DMS53 treated with DMSO at 0.1 percent for 48 hours (cell line): ENCODE data around the gene MRPL34.

Experiments
- DNase-seq: peaks from one replicate; lab custom pipeline; 2025; ENCODE audit not compliant: unreplicated experiment; lab: John Stamatoyannopoulos, UW

The MRPL34 gene

GRCh38 chr19:17309198-17309964 lies 3.7 kb downstream of the MRPL34 start, which contains the start of gene DDA1:
TSS of gene DDA1 (plus strand) at chr19:17309563. CDS start at chr19:17309655, 92 bp downstream.
- peak; percentile 97 for DNase-seq

GRCh38 chr19:17309965-17310461 lies 4.3 kb downstream of the MRPL34 start:
- no peak for DNase-seq

GRCh38 chr19:17311455-17312188 lies 6.0 kb downstream of the MRPL34 start:
- DNase-seq, result no peak

GRCh38 chr19:17312189-17313113 lies 6.8 kb downstream of the MRPL34 start:
- no peak for DNase-seq

- DNase-seq, result no peak
Measured at GRCh38 chr19:17314007-17314593, 8.4 kb downstream of the MRPL34 start.

GRCh38 chr19:17318966-17319365 lies 13.3 kb downstream of the MRPL34 start:
- no peak for DNase-seq

- no peak for DNase-seq
Measured at GRCh38 chr19:17319473-17320238, 14.0 kb downstream of the MRPL34 start.

GRCh38 chr19:17320435-17320834 lies 14.8 kb downstream of the MRPL34 start:
- no peak for DNase-seq

GRCh38 chr19:17321655-17322489 lies 16.2 kb downstream of the MRPL34 start:
- DNase-seq, result no peak

- DNase-seq, result no peak
Measured at GRCh38 chr19:17322854-17323253, 17.2 kb downstream of the MRPL34 start.

GRCh38 chr19:17323300-17323963 lies 17.8 kb downstream of the MRPL34 start:
- no peak for DNase-seq

GRCh38 chr19:17323964-17324332 lies 18.3 kb downstream of the MRPL34 start:
- no peak for DNase-seq

GRCh38 chr19:17324357-17325114 lies 18.9 kb downstream of the MRPL34 start:
- DNase-seq, result no peak

GRCh38 chr19:17325133-17325532 lies 19.5 kb downstream of the MRPL34 start:
- no peak for DNase-seq

GRCh38 chr19:17325881-17326594 lies 20.4 kb downstream of the MRPL34 start:
- no peak for DNase-seq

GRCh38 chr19:17326595-17326966 lies 20.9 kb downstream of the MRPL34 start:
- no peak for DNase-seq

- DNase-seq, result no peak
Measured at GRCh38 chr19:17327068-17327653, 21.5 kb downstream of the MRPL34 start.
